ENCODE results near the gene NANOS2. TPM values are rescaled to one million over a fixed set of nuclear protein-coding genes. Genes with fewer than 3 reads are reported as not detected.

NANOS2 gene
- total and polyA plus RNA-seq, 4 donors: not detected

- H3K27me3 ChIP-seq (ENCODE audit: control insufficient read depth in 4 of 4, insufficient read depth in 4 of 4, low read length in 3 of 4): no peaks in the 10 kb centered on the region
- H3K4me3 ChIP-seq (ENCODE audit: low read depth in 1 of 3, low read length in 3 of 3): peak overlapping the region in 1 of 3 donors; percentile 42
- DNase-seq (ENCODE audit: low spot score): no peak
- H3K27ac ChIP-seq (ENCODE audit: low read depth in 1 of 2, low read length in 2 of 2): peak overlapping the region; percentile 96 to 98
- peak overlapping the region in 1 of 2 donors; percentile 16 for H3K9ac ChIP-seq (ENCODE audit: low read depth in 1 of 2, low read length in 2 of 2)
- 34% methylated on average over 10 of the region's 10 CpGs for WGBS
- H3K9me3 ChIP-seq (ENCODE audit: control insufficient read depth in 4 of 4, low read length in 3 of 4): no peaks in the 10 kb centered on the region
- TF ChIP-seq RXRA (IDR thresholded peaks at IDR 0.05): no peak
- peaks cover 23 to 71% (median 44%) of the 10 kb centered on the region in 4 donors for H3K4me1 ChIP-seq (ENCODE audit: control insufficient read depth in 4 of 4, insufficient read depth in 4 of 4, low read length in 3 of 4)
- H3K36me3 ChIP-seq (ENCODE audit: control insufficient read depth in 4 of 4, insufficient read depth in 3 of 4, low read depth in 1 of 4, low read length in 3 of 4): no peaks in the 10 kb centered on the region
Measured at GRCh38 chr19:45881082-45881908, 33.3 kb downstream of the NANOS2 start.

- Histone ChIP-seq H3K9ac (ENCODE audit: low read depth in 1 of 2, low read length in 2 of 2) (no peak overlapping the region), H3K4me1 (ENCODE audit: control insufficient read depth in 4 of 4, insufficient read depth in 4 of 4, low read length in 3 of 4) (peaks cover 24 to 73% (median 45%) of the 10 kb centered on the region in 4 donors), H3K9me3 (ENCODE audit: control insufficient read depth in 4 of 4, low read length in 3 of 4) (no peaks in the 10 kb centered on the region), H3K27ac (ENCODE audit: low read depth in 1 of 2, low read length in 2 of 2) (peak overlapping the region; percentile 48 to 92), H3K4me3 (ENCODE audit: low read depth in 1 of 3, low read length in 3 of 3) (no peak overlapping the region), H3K27me3 (ENCODE audit: control insufficient read depth in 4 of 4, insufficient read depth in 4 of 4, low read length in 3 of 4) (no peaks in the 10 kb centered on the region), H3K36me3 (ENCODE audit: control insufficient read depth in 4 of 4, insufficient read depth in 3 of 4, low read depth in 1 of 4, low read length in 3 of 4) (no peaks in the 10 kb centered on the region)
- no peak for DNase-seq (ENCODE audit: low spot score)
- 52% methylated on average over 2 of the region's 2 CpGs for WGBS
- TF ChIP-seq CTCF (IDR thresholded peaks at IDR 0.05; ENCODE audit: low read depth, low read length, missing input control) (no peak), YY1 (IDR thresholded peaks at IDR 0.05) (no peak), RXRA (IDR thresholded peaks at IDR 0.05) (no peak), FOXA2 (IDR thresholded peaks at IDR 0.05) (no peak), EGR1 (IDR thresholded peaks at IDR 0.05; ENCODE audit: low read depth in 2 of 2) (no peak), GABPA (IDR thresholded peaks at IDR 0.05 in 1 of 2, conservative IDR thresholded peaks at IDR 0.05 in 1 of 2) (no peak), TAF1 (conservative IDR thresholded peaks at IDR 0.05) (no peak), HNF4A (conservative IDR thresholded peaks at IDR 0.05) (no peak), ATF3 (IDR thresholded peaks at IDR 0.05) (no peak), FOXA1 (IDR thresholded peaks at IDR 0.05) (no peak), HNF4G (IDR thresholded peaks at IDR 0.05) (no peak), REST (IDR thresholded peaks at IDR 0.05) (no peak), SP1 (IDR thresholded peaks at IDR 0.05) (no peak), JUND (IDR thresholded peaks at IDR 0.05) (no peak), NR2F2 (IDR thresholded peaks at IDR 0.05) (no peak)
Measured at GRCh38 chr19:45879971-45880370, 34.6 kb downstream of the NANOS2 start.
